ENCODE measurements around the gene FERD3L.

FERD3L gene

DNA sequence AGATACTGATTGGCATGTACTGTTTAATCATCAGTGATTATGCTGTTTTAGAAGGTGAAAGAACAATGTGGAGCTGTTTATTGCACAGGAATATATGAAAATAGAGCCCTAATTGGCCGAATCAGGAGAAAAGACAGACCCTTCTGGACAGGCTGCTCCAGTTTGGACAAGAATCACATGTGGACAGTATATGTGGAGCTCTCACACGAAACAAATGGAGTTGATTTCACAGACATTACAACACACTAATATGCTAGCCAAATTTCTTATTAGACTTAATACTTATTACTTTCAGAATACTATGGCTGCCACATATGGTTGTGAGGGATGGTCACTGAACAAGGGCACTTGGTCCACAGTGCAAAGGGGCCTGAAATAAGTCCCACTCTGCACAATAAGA is 43.3 kb downstream of the FERD3L start:
- no peaks in the 10 kb centered on the region for H3K9me3 ChIP-seq (ENCODE audit: control insufficient read depth in 5 of 5, low read length in 5 of 5)

GRCh38 chr7:19101472-19101871 is 43.7 kb downstream of the FERD3L start:
- H3K9ac ChIP-seq (ENCODE audit: low read length in 5 of 5) = peak overlapping the region in 2 of 5 donors; percentile 10 to 24
- peaks cover 0 to 5% (median 5%) of the 10 kb centered on the region in 5 donors for H3K27me3 ChIP-seq (ENCODE audit: control insufficient read depth in 5 of 5, insufficient read depth in 4 of 5, low read length in 5 of 5)
- peaks cover 0 to 47% (median 15%) of the 10 kb centered on the region in 5 donors for H3K4me1 ChIP-seq (ENCODE audit: control insufficient read depth in 5 of 5, insufficient read depth in 5 of 5, low read length in 5 of 5)
- no peaks in the 10 kb centered on the region for H3K36me3 ChIP-seq (ENCODE audit: control insufficient read depth in 5 of 5, insufficient read depth in 5 of 5, low read length in 5 of 5)
- no peaks in the 10 kb centered on the region for H3K9me3 ChIP-seq (ENCODE audit: control insufficient read depth in 5 of 5, low read length in 5 of 5)
- H3K4me3 ChIP-seq (ENCODE audit: low read depth in 1 of 5, low read length in 5 of 5) = peak overlapping the region in 2 of 5 donors; percentile 33 to 53
- peak overlapping the region; percentile 40 for H3K27ac ChIP-seq (ENCODE audit: low read depth, low read length)

More for the DNA sequence above, 43.3 kb downstream of the FERD3L start:
- peaks cover 0 to 51% (median 19%) of the 10 kb centered on the region in 5 donors for H3K4me1 ChIP-seq (ENCODE audit: control insufficient read depth in 5 of 5, insufficient read depth in 5 of 5, low read length in 5 of 5)
- H3K9ac ChIP-seq (ENCODE audit: low read length in 5 of 5) = peak overlapping the region in 2 of 5 donors; percentile 10 to 24
- no peaks in the 10 kb centered on the region for H3K36me3 ChIP-seq (ENCODE audit: control insufficient read depth in 5 of 5, insufficient read depth in 5 of 5, low read length in 5 of 5)
- H3K4me3 ChIP-seq (ENCODE audit: low read depth in 1 of 5, low read length in 5 of 5) = peak overlapping the region in 2 of 5 donors; percentile 33 to 53
- H3K27me3 ChIP-seq (ENCODE audit: control insufficient read depth in 5 of 5, insufficient read depth in 4 of 5, low read length in 5 of 5) = peaks cover 0 to 10% (median 5%) of the 10 kb centered on the region in 5 donors
- H3K27ac ChIP-seq (ENCODE audit: low read depth, low read length) = peak overlapping the region; percentile 40

GRCh38 chr7:19099924-19100323 is 45.3 kb downstream of the FERD3L start:
- no peak overlapping the region for H3K27ac ChIP-seq (ENCODE audit: low read depth, low read length)
- no peak overlapping the region for H3K9ac ChIP-seq (ENCODE audit: low read length in 5 of 5)

DNA sequence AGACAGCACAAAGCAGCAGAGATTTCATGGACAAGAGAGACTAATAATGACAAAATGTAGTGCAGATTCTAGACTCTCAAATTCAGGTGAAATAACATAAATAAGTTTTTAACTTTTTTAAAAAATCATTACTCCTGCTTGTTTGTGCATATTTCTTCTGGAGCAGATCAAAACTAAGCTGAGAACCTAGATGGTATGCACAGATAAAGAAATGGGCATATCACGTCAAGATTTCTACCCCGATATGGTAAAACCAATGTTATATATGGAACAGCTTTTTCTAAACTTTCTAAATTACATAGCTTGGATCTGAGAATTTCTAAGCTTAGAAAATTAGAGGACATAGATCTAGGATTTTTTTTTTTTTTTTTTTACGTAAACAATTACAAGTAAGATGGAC is 46.0 kb downstream of the FERD3L start:
- no peaks in the 10 kb centered on the region for H3K9me3 ChIP-seq (ENCODE audit: control insufficient read depth in 5 of 5, low read length in 5 of 5)
- H3K36me3 ChIP-seq (ENCODE audit: control insufficient read depth in 5 of 5, insufficient read depth in 5 of 5, low read length in 5 of 5) = no peaks in the 10 kb centered on the region
- H3K4me1 ChIP-seq (ENCODE audit: control insufficient read depth in 5 of 5, insufficient read depth in 5 of 5, low read length in 5 of 5) = peaks cover 0 to 25% (median 5%) of the 10 kb centered on the region in 5 donors
- H3K9ac ChIP-seq (ENCODE audit: low read length in 5 of 5) = no peak overlapping the region
- no peak overlapping the region for H3K27ac ChIP-seq (ENCODE audit: low read depth, low read length)
- H3K27me3 ChIP-seq (ENCODE audit: control insufficient read depth in 5 of 5, insufficient read depth in 4 of 5, low read length in 5 of 5) = no peaks in the 10 kb centered on the region
- no peak overlapping the region for H3K4me3 ChIP-seq (ENCODE audit: low read depth in 1 of 5, low read length in 5 of 5)

More at GRCh38 chr7:19099924-19100323, 45.3 kb downstream of the FERD3L start:
- no peaks in the 10 kb centered on the region for H3K36me3 ChIP-seq (ENCODE audit: control insufficient read depth in 5 of 5, insufficient read depth in 5 of 5, low read length in 5 of 5)
- peaks cover 0 to 33% (median 5%) of the 10 kb centered on the region in 5 donors for H3K4me1 ChIP-seq (ENCODE audit: control insufficient read depth in 5 of 5, insufficient read depth in 5 of 5, low read length in 5 of 5)
- peaks cover 0 to 2% (median 0%) of the 10 kb centered on the region in 5 donors for H3K27me3 ChIP-seq (ENCODE audit: control insufficient read depth in 5 of 5, insufficient read depth in 4 of 5, low read length in 5 of 5)
- H3K9me3 ChIP-seq (ENCODE audit: control insufficient read depth in 5 of 5, low read length in 5 of 5) = no peaks in the 10 kb centered on the region
- H3K4me3 ChIP-seq (ENCODE audit: low read depth in 1 of 5, low read length in 5 of 5) = no peak overlapping the region

DNA sequence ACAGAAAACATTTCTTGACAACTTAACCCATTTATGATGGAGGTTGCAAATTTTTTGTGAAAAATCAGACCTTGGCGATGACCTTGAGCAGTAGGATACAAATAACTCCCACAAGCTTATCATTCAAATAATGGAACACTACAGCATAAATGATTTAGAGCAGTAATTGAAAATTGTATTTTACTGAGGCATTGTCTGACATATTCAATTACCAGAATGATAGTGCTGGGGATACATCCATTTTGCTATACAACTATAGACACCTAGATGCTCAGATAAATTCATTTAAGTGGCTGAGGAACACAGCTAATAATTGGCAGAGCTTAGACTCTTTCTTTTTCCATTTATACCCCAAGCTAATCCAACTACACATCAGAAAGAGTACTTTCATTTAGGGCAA is 46.7 kb downstream of the FERD3L start:
- H3K27me3 ChIP-seq (ENCODE audit: control insufficient read depth in 5 of 5, insufficient read depth in 4 of 5, low read length in 5 of 5) = no peaks in the 10 kb centered on the region
- no peak overlapping the region for H3K9ac ChIP-seq (ENCODE audit: low read length in 5 of 5)
- no peak overlapping the region for H3K4me3 ChIP-seq (ENCODE audit: low read depth in 1 of 5, low read length in 5 of 5)
- no peaks in the 10 kb centered on the region for H3K9me3 ChIP-seq (ENCODE audit: control insufficient read depth in 5 of 5, low read length in 5 of 5)
- peaks cover 0 to 25% (median 5%) of the 10 kb centered on the region in 5 donors for H3K4me1 ChIP-seq (ENCODE audit: control insufficient read depth in 5 of 5, insufficient read depth in 5 of 5, low read length in 5 of 5)
- H3K36me3 ChIP-seq (ENCODE audit: control insufficient read depth in 5 of 5, insufficient read depth in 5 of 5, low read length in 5 of 5) = no peaks in the 10 kb centered on the region
- H3K27ac ChIP-seq (ENCODE audit: low read depth, low read length) = no peak overlapping the region

GRCh38 chr7:19097165-19098055 is 47.8 kb downstream of the FERD3L start:
- Histone ChIP-seq H3K36me3 (ENCODE audit: control insufficient read depth in 5 of 5, insufficient read depth in 5 of 5, low read length in 5 of 5) (no peaks in the 10 kb centered on the region), H3K9me3 (ENCODE audit: control insufficient read depth in 5 of 5, low read length in 5 of 5) (no peaks in the 10 kb centered on the region), H3K27ac (ENCODE audit: low read depth, low read length) (no peak overlapping the region), H3K9ac (ENCODE audit: low read length in 5 of 5) (peak overlapping the region in 1 of 5 donors; percentile 17), H3K4me3 (ENCODE audit: low read depth in 1 of 5, low read length in 5 of 5) (peak overlapping the region in 1 of 5 donors; percentile 4), H3K4me1 (ENCODE audit: control insufficient read depth in 5 of 5, insufficient read depth in 5 of 5, low read length in 5 of 5) (peaks cover 0 to 14% (median 0%) of the 10 kb centered on the region in 5 donors), H3K27me3 (ENCODE audit: control insufficient read depth in 5 of 5, insufficient read depth in 4 of 5, low read length in 5 of 5) (no peaks in the 10 kb centered on the region)

DNA sequence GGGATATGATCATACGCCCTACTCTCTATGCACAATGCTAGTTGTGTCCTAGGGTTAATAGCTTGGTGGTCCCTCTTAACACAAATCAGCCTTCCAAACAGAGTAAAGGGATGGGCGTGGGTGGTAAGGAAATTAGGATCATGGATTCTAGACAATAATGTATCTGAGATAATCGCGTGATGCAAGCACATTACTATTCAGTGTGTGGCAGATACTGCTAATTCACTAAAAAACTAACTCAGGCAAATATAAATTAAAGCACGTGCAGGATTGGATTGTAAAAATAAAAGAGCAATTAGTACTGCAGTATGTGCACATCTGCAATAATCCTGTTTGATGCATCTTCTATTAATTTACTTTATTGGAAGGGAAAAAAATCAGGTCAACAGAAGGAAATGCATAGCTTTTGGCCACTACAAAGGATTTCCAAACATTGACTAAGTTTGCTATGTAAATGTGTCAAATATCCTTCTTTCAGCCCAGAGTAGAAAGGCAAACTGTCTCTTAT is 49.8 kb downstream of the FERD3L start:
- H3K4me3 ChIP-seq (ENCODE audit: low read depth in 1 of 5, low read length in 5 of 5) = no peak overlapping the region
- H3K27me3 ChIP-seq (ENCODE audit: control insufficient read depth in 5 of 5, insufficient read depth in 4 of 5, low read length in 5 of 5) = no peaks in the 10 kb centered on the region
- no peak overlapping the region for H3K9ac ChIP-seq (ENCODE audit: low read length in 5 of 5)
- peaks cover 0 to 5% (median 0%) of the 10 kb centered on the region in 5 donors for H3K4me1 ChIP-seq (ENCODE audit: control insufficient read depth in 5 of 5, insufficient read depth in 5 of 5, low read length in 5 of 5)
- H3K9me3 ChIP-seq (ENCODE audit: control insufficient read depth in 5 of 5, low read length in 5 of 5) = no peaks in the 10 kb centered on the region
- no peaks in the 10 kb centered on the region for H3K36me3 ChIP-seq (ENCODE audit: control insufficient read depth in 5 of 5, insufficient read depth in 5 of 5, low read length in 5 of 5)
- H3K27ac ChIP-seq (ENCODE audit: low read depth, low read length) = no peak overlapping the region

All from subcutaneous abdominal adipose tissue (tissue), 5 donors.